Osteoblast (primary cell): ENCODE measurements around the gene SIRPA. TPM values are rescaled to one million over a fixed set of nuclear protein-coding genes. Genes with fewer than 3 reads are reported as not detected.

Experiments
- DNase-seq: peaks from one replicate; pipeline ENCODE4 v3.0.0; 2011; ENCODE audit warnings: low spot score, mixed read lengths; ENCODE audit not compliant: insufficient read length; ENCODE audit errors: missing footprints
- H2AFZ ChIP-seq: 2 replicates; pipeline ENCODE4 v1.6.0; 2011; ENCODE audit warnings: mild to moderate bottlenecking, low read length
- H3K27ac ChIP-seq: 2 replicates; pipeline ENCODE4 v1.5.1; 2011; ENCODE audit warnings: mild to moderate bottlenecking, low read depth, low read length, moderate library complexity
- H3K27me3 ChIP-seq: 2 replicates; pipeline ENCODE4 v1.6.0; 2012; ENCODE audit warnings: mild to moderate bottlenecking, control low read depth, inconsistent platforms, low read length, moderate library complexity; ENCODE audit not compliant: insufficient read depth
- H3K36me3 ChIP-seq: 2 replicates; pipeline ENCODE4 v1.5.1; 2011; ENCODE audit warnings: mild to moderate bottlenecking, low read length, control low read depth, moderate library complexity; ENCODE audit not compliant: insufficient read depth
- H3K4me1 ChIP-seq: 2 replicates; pipeline ENCODE4 v1.5.1; 2011; ENCODE audit warnings: mild to moderate bottlenecking, low read length, control low read depth, moderate library complexity; ENCODE audit not compliant: insufficient read depth
- H3K4me2 ChIP-seq: 2 replicates; pipeline ENCODE4 v1.6.0; 2011; ENCODE audit warnings: mild to moderate bottlenecking, low read length; ENCODE audit not compliant: insufficient read depth
- H3K4me3 ChIP-seq: fragments of 200-600 bp; sonication (generic); 3 replicates; pipeline ENCODE4 v1.5.1; 2012; ENCODE audit warnings: mild to moderate bottlenecking, low read length, inconsistent platforms; ENCODE audit not compliant: insufficient read depth
- H3K79me2 ChIP-seq: 2 replicates; pipeline ENCODE4 v1.6.0; 2012; ENCODE audit warnings: mild to moderate bottlenecking, low read length, control low read depth, inconsistent platforms; ENCODE audit not compliant: insufficient read depth
- H3K9me3 ChIP-seq: 2 replicates; pipeline ENCODE4 v1.5.1; 2011; ENCODE audit warnings: low read depth, low read length, control low read depth
- H4K20me1 ChIP-seq: 2 replicates; pipeline ENCODE4 v1.6.0; 2012; ENCODE audit warnings: mild to moderate bottlenecking, low read length, control low read depth; ENCODE audit not compliant: insufficient read depth
- CTCF ChIP-seq: IDR thresholded peaks from 2 replicates; pipeline ENCODE4 v1.5.1; 2011; ENCODE audit warnings: mild to moderate bottlenecking, low read depth, low read length, moderate library complexity; ENCODE audit errors: extremely low read depth
- total RNA-seq: library from RNA; depleted of rRNA; stranded (reverse); fragments of >200 nt; gene quantifications from 2 replicates; pipeline ENCODE4 v1.2.3, GENCODE V29; 2012

The SIRPA gene
- total RNA-seq, 1 donor, result 15.9 TPM

GRCh38 chr20:1906361-1907051 lies 11.3 kb downstream of the SIRPA start:
- Histone ChIP-seq H3K27me3 (no peaks in the 10 kb centered on the region), H2AFZ (no peak overlapping the region), H3K36me3 (peaks cover 5% of the 10 kb centered on the region)

GRCh38 chr20:1907586-1907985 lies 12.4 kb downstream of the SIRPA start:
- H3K27me3 ChIP-seq, result no peaks in the 10 kb centered on the region
- H3K4me2 ChIP-seq, result peak overlapping the region; percentile 25
- H3K36me3 ChIP-seq, result no peaks in the 10 kb centered on the region
- no peak overlapping the region for H2AFZ ChIP-seq
- peaks cover 73% of the 10 kb centered on the region for H4K20me1 ChIP-seq
- peaks cover 66% of the 10 kb centered on the region for H3K79me2 ChIP-seq
- no peak overlapping the region for H3K4me3 ChIP-seq
- DNase-seq, result peak; percentile 90
- H3K4me1 ChIP-seq, result peaks cover 25% of the 10 kb centered on the region
- no peaks in the 10 kb centered on the region for H3K9me3 ChIP-seq
- no peak for TF ChIP-seq CTCF
- H3K27ac ChIP-seq, result peak overlapping the region; percentile 63

More at GRCh38 chr20:1906361-1907051, 11.3 kb downstream of the SIRPA start:
- Histone ChIP-seq H3K4me1 (peaks cover 25% of the 10 kb centered on the region), H3K27ac (peak overlapping the region; percentile 63), H3K4me2 (peak overlapping the region; percentile 17), H3K79me2 (peaks cover 68% of the 10 kb centered on the region), H3K9me3 (no peaks in the 10 kb centered on the region), H3K4me3 (no peak overlapping the region), H4K20me1 (peaks cover 75% of the 10 kb centered on the region)
- DNase-seq, result no peak
- TF ChIP-seq CTCF, result no peak

- TF ChIP-seq CTCF, result no peak
- Histone ChIP-seq H3K79me2 (peaks cover 63% of the 10 kb centered on the region), H3K36me3 (no peaks in the 10 kb centered on the region), H2AFZ (no peak overlapping the region), H3K4me2 (no peak overlapping the region), H3K27ac (no peak overlapping the region), H3K4me3 (no peak overlapping the region), H3K9me3 (no peaks in the 10 kb centered on the region), H3K4me1 (peaks cover 25% of the 10 kb centered on the region), H3K27me3 (no peaks in the 10 kb centered on the region), H4K20me1 (peaks cover 74% of the 10 kb centered on the region)
- DNase-seq, result no peak
Observed at GRCh38 chr20:1908191-1908590, 13.0 kb downstream of the SIRPA start.

- H3K27ac ChIP-seq, result no peak overlapping the region
Observed at GRCh38 chr20:1909097-1909496, 13.9 kb downstream of the SIRPA start.

More at GRCh38 chr20:1909097-1909496, 13.9 kb downstream of the SIRPA start:
- Histone ChIP-seq H3K9me3 (no peaks in the 10 kb centered on the region), H3K27me3 (no peaks in the 10 kb centered on the region), H2AFZ (no peak overlapping the region), H3K36me3 (peaks cover 3% of the 10 kb centered on the region), H3K79me2 (peaks cover 63% of the 10 kb centered on the region), H3K4me3 (no peak overlapping the region), H3K4me1 (peaks cover 25% of the 10 kb centered on the region), H3K4me2 (no peak overlapping the region), H4K20me1 (peaks cover 75% of the 10 kb centered on the region)
- DNase-seq, result no peak
- TF ChIP-seq CTCF, result no peak
